ENCODE data around the gene RBM15B.
A peak's percentile ranks its signal among the peaks of the same experiment; 100 is the strongest.
"Not testable (repeated sequence)": the region's sequence is repeated elsewhere in the genome, so short reads cannot be mapped to it uniquely, and the experiment has no call there.

Gene RBM15B, protein sequence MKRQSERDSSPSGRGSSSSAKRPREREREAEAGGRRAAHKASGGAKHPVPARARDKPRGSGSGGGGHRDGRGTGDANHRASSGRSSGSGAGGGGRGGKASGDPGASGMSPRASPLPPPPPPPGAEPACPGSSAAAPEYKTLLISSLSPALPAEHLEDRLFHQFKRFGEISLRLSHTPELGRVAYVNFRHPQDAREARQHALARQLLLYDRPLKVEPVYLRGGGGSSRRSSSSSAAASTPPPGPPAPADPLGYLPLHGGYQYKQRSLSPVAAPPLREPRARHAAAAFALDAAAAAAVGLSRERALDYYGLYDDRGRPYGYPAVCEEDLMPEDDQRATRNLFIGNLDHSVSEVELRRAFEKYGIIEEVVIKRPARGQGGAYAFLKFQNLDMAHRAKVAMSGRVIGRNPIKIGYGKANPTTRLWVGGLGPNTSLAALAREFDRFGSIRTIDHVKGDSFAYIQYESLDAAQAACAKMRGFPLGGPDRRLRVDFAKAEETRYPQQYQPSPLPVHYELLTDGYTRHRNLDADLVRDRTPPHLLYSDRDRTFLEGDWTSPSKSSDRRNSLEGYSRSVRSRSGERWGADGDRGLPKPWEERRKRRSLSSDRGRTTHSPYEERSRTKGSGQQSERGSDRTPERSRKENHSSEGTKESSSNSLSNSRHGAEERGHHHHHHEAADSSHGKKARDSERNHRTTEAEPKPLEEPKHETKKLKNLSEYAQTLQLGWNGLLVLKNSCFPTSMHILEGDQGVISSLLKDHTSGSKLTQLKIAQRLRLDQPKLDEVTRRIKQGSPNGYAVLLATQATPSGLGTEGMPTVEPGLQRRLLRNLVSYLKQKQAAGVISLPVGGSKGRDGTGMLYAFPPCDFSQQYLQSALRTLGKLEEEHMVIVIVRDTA

DNA sequence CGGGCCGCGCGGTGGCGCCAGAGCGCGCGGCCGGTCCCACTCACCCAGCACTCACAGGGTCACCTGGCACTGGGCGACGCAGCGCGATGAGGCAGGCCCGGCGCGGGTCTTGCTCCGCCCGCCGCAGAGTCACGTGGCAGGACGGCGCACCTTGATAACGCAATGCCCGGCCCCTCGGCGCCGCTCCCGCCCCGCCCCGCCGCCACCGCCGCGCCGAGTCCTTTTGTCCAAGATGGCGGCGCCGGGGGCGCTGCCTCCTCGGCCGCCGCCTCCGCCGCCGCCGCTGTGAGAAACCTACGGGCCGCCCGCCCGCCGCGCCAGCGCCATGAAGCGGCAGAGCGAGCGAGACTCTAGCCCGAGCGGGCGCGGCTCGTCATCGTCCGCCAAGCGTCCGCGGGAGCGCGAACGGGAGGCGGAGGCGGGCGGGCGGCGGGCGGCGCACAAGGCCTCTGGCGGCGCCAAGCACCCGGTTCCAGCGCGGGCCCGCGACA, at the start of gene RBM15B:
Gene RBM15B (plus strand): TSS at position 211 of the 491 bp plus-strand sequence. CDS start 115 bp downstream, at position 326.
- DNase-seq = peak; percentile 91 to 92

- no peak for DNase-seq
Measured at GRCh38 chr3:51343918-51344687, 47.0 kb upstream of the RBM15B start.

- DNase-seq = no peak
Measured at GRCh38 chr3:51350751-51351150, 40.3 kb upstream of the RBM15B start.

DNA sequence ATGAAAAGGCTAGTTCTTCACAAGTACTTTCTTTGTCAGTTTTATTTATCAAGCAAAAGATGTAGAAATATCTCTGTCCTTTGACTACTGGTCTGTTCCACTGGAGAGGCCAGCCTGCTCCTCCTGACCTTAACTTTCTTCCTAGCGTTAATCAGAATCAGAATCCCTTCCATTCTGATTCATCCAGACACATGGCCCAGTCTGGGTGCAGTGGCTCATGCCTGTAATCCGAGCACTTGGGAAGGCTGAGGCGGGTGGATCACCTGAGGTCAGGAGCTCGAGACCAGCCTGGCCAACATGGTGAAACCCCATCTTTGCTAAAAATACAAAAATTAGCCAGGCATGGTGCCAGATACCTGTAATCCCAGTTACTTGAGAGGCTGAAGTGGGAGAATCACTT, 38.0 kb upstream of the RBM15B start:
- no peak for DNase-seq

DNA sequence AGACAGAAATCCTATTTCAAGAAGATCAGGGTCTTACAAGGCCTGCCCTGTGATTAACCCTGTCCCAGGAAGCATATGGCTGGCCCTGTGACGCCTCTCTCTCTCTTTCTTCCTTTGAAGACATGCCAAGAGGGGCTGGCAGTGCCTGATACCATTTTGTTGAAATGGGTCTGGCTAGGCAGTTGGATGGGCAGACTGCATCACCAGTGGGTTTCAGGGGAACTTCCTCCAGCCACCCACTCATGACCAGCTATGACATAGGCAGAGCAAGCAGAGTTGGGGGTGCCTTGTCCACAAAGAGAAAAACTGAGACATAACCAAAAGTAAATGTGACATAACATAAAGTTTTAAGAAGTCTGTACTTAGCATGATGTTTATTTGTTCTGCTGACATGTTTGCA, 37.4 kb upstream of the RBM15B start:
- DNase-seq = no peak

DNA sequence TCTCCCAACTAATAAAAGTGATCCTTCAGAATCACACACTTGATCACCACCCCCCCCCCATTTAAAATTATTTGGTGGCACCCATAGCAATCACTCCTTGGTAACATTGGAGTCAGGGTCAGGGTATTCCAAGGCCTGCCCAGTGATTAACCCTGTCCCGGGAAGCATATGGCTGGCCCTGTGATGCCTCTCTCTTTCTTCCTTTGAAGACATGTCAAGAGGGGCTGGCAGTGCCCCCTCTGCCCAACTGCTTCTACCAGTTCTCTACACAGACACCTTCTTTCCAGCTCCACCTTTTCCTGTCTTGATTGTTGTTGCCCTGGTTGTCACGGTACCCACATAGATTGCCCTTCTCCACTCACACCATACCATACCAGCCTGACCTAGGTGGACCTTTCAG, 36.9 kb upstream of the RBM15B start:
- DNase-seq = no peak

GRCh38 chr3:51354731-51355615, 36.1 kb upstream of the RBM15B start:
- no peak for DNase-seq

DNA sequence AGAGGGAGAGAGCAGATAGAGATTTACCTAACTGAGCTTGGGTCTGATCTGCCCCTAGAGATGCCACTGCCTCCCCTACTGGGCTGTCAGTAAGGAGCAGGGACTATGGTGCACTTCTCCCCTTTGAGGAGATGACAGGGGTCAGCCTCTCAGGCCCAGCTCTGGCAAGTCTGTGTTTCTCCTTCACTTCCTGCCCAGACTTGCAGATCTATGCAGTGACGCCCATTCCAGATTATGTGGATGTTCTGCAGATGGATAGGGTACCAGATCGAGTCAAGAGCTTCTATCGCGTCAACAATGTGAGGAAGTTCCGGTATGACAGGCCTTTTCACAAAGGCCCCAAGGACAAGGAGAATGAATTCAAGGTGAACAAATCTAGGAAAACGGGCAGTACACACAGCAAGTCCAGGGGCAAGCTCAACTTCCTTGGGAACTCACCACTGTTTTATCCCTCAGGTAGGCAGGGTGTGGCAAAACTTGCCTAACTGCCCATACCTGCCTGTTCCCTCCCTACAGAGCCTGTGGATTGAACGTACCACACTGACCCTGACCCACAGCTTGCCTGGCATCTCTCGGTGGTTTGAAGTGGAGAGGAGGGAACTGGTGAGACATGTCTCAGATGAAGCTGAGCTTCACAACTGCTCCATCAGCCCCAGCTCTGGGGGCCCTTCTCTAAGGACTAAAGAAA, 35.0 kb upstream of the RBM15B start:
- DNase-seq = no peak

GRCh38 chr3:51357856-51358255, 33.2 kb upstream of the RBM15B start:
- DNase-seq = no peak

- no peak for DNase-seq
Measured at GRCh38 chr3:51358981-51359380, 32.1 kb upstream of the RBM15B start.

DNA sequence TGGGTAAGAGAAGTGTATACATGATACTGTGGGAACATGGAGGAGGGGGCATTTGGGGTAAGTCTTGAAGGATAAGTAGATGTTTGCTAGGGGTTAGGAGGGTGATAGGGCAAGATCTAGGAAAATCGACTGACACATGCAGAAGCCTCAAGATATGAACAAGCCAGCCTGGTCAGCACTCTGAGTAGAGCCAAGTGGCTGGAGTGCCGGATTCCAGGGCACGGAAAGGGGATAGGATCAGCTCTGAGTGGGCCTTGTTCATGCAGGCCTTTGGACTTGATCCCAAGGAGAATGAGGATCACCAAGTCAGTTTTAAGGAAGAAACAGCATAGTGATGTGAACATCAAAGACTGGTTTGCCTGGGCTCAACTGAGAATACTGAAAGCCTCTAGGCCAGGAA, 30.3 kb upstream of the RBM15B start:
- DNase-seq = no peak

GRCh38 chr3:51361746-51362145, 29.3 kb upstream of the RBM15B start:
- DNase-seq = no peak

DNA sequence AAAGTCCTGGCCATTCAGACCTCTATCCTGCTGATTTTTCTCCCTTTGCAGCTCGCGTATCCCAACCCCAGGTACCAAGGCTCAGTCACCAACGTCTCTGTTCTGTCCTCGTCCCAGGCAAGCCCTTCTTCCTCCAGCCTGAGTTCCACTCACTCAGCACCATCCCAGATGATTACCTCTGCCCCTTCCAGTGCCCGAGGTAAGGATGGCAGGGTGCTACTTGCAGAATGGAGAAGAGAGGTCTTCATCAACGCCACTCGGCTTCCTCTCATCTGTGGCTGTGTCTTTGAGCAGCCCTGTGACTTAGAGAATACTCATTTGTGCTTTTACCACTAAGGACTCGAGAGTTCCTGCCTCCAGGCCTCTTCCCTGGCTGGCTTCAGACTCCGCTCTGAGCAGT, 28.6 kb upstream of the RBM15B start:
- no peak for DNase-seq

GRCh38 chr3:51368276-51368675, 22.8 kb upstream of the RBM15B start:
- not testable (repeated sequence) for DNase-seq

- DNase-seq = peak; percentile 57 to 58
Measured at GRCh38 chr3:51371943-51372557, 19.0 kb upstream of the RBM15B start.

GRCh38 chr3:51373658-51374421, 17.2 kb upstream of the RBM15B start:
- no peak for DNase-seq

DNA sequence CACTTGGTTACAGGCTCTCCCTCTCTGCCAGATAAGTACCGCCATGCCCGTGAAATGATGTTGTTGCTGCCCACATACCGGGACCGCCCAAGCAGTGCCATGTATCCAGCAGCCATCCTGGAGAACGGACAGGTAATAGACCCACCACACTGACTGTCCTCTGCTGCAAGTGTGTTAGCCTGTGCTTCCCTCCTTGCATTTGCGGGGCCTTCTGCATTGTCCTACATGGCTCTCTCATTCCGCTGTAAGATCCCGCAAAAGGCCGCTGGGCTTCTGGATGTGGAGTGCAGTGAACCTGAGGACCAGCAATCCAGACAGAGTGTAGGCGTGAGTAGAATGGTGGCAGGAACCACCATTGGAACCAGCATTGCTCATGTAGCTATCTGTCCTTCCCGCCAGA, 16.6 kb upstream of the RBM15B start:
- no peak for DNase-seq

- no peak for DNase-seq
Measured at GRCh38 chr3:51375136-51375535, 15.9 kb upstream of the RBM15B start.

DNA sequence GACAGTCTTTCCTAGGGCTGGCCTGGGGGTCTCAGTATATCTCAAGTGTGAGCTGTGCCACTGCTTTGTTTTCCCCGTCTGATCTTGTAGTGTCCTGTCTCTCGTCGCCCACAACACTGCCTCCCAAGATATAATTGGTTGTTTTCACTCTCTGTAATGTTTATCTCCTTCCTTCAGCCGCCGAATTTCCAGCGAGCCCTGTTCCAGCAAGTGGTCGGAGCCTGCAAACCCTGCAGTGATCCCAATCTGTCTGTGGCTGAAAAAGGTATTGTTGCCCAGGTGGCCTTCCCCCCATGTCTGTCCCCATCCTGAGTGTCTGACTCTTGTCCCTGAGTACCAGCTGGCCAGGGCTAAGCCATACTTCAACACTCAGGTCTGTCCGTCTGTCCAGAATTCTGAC, 15.5 kb upstream of the RBM15B start:
- no peak for DNase-seq

DNA sequence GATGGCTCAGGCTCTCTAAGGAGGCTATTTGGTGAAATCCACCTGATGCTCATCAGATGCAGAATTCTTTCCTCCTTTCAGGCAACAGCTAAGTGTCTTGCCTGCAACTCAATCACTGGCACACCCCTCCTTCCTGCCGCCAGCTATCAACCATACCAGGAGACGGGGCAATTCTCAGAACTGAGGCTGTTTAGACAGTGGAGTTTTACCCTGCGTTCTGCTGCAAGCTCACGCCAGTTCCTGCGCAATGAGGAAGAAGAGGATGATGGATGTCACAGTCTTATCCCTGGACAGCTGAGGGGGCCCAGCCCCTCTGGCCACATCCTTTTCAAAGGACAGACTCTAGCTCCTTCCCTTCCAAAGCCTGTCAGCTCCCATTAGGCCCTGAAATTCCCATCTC, 13.0 kb upstream of the RBM15B start:
- no peak for DNase-seq

Measured in SHP77 (cell line).